AG09319 (cell line): ENCODE data around the gene ATP9A.

Source experiments
- DNase-seq: peaks from one replicate; pipeline ENCODE4 v3.0.0-alpha.2; 2010; ENCODE audit warnings: low read depth; ENCODE audit errors: extremely low read depth
- TF ChIP-seq, protein P1 (sequence below): IDR thresholded peaks from 2 replicates; pipeline ENCODE4 v1.5.1; 2011; ENCODE audit warnings: low read depth, mild to moderate bottlenecking, inconsistent platforms, low read length, moderate library complexity

The ATP9A gene

DNA sequence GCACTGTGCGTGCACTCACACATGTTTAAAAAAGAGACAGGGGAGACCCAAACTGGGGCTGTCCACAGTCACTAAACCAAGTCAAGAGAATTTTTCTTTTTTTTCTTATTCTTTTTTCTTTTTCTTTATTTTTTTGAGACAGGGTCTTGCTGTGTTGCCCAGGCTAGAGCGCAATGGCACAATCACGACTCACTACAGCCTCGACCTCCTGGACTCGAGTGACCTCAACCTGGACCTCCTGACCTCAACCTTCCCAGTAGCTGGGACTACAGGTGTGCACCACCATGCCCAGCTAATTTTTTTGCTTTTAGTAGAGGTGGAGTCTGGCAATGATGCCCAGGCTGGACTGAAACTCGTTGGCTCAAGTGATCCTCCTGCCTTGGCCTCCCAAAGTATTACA, 136.2 kb downstream of the ATP9A start:
- DNase-seq: no peak

DNA sequence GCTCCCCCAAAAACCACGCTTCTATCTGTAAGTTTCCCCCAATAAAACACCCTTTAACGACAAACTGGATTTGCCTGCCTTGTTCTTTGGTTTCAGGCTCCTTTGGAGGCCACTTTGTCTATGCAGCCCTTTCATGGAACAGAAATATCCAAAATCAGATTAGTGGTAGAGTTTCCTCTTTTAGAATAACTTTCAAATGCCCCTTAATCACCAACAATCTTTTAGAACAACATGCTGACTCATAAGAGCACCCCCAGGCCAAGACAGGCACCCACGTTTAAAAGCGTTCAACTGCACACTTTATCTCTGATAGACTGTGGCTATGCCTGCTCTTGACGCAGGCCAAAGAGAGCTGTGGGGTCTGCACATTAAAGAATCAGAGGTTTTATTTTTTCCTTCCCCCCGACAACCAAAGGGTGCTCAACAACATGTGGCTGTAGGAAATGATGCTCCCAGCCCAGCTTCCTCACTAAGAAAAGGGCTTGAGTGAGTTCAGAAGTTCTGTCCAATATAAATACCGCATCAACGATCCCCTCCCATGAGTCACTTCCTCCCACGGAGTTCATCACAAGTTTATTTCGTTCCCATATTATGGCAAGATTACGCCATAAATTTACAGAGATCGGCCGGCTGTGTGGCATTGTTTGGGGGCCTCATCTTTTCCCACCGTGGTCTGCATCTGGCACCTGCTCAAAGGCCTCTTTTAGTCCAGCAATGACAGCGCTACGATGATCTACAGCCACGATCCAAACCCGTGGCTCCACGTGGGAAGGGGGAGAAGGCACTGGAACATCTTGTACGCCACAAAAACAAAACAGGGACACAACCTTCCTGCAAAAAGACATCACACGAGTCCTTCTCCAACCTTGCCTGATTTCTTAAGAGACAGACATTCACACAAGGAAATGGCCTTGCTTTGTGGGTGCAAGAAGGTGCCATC, 136.9 kb downstream of the ATP9A start:
- TF ChIP-seq, protein P1, sequence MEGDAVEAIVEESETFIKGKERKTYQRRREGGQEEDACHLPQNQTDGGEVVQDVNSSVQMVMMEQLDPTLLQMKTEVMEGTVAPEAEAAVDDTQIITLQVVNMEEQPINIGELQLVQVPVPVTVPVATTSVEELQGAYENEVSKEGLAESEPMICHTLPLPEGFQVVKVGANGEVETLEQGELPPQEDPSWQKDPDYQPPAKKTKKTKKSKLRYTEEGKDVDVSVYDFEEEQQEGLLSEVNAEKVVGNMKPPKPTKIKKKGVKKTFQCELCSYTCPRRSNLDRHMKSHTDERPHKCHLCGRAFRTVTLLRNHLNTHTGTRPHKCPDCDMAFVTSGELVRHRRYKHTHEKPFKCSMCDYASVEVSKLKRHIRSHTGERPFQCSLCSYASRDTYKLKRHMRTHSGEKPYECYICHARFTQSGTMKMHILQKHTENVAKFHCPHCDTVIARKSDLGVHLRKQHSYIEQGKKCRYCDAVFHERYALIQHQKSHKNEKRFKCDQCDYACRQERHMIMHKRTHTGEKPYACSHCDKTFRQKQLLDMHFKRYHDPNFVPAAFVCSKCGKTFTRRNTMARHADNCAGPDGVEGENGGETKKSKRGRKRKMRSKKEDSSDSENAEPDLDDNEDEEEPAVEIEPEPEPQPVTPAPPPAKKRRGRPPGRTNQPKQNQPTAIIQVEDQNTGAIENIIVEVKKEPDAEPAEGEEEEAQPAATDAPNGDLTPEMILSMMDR: no peak
- DNase-seq: peak; percentile 91

More for the DNA sequence above, 136.2 kb downstream of the ATP9A start:
- TF ChIP-seq, protein P1: no peak

DNA sequence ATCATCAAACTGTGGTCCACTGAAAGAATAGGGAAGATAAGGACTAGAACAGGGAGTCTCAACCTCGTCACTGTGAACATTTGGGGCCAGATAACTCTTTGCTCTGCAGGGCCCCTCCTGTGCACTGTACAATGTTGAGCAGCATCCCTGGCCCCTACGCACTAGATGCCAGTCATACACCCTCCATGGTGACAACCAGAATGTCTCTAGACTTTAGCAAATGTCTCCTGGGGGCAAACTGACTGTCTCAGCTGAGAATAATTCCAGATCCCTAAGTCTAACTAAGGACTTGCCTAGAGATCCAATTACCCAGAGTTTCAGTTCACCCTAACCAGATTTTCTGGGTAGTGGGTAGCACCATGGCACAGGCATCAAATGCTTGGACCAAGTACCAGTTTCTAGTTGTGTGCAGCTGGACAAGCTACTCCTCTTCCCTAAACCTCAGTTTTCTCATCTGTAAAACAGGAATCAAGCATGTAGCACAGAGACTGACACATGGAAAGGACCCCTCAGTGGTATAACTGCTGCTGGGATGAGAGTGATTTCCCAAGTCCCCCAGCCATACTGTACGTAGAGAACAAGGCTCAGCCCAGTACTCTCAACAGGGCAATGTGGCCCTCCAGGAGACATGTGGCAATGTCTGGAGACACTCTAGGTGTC, 138.7 kb downstream of the ATP9A start:
- TF ChIP-seq, protein P1: no peak
- no peak for DNase-seq

DNA sequence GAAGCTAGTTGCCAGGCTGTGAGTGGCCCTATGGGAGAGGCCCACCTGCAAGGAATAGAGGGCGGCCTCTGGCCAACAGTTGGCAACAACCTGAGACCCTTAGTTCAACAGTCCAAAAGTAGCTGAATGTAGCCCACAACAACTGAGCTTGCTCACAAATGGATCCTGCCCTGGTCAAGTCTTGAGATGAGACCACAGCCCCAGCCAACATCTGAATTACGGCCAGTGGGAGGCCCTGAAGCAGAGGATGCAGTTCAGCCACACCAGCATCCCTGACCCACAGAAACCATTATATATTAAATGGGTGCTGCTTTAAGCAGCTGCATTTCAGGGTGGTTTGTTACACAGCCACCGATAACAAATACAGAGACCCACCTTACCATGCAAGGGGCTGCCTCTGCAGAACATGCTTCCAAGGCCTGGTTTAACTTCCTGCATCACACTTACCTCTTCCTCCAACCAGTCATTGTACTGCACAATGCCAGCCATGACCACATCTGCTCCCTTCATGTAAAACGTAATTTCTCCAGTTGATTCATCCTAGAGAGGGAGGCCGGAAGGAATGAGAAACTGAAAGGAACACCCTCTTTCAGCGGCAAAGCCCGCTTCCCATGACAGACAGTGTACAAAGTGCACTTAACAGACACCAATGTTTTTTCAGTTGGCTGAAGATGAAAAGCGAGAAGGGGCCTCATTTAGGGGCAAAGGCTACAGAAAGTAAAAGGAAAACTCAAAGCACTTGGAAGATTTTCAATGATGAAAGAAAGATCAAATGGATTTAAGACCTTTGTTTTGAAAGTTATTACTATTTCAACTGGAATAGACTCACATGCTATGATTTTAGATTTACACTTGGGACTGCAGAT, 139.4 kb downstream of the ATP9A start:
- DNase-seq: no peak
- TF ChIP-seq, protein P1: no peak

DNA sequence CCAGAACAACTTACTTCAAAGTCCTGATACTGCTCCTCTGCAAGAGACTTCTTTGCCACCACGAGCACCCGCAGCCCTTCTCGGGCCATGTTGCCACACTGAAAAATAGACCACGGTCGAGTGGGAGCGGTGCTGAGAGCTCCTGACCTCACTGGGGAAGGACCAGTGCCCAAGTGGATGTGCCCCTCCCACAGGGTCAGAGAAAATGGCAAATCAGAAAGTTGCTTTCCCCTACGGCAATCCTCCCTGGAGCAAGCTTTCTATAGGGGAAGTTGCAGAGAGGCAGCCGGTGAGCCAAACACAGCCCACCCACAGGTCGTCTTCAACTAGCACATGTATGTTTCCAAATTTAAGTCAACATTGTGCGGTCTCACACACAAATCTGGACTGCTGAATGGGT, 140.6 kb downstream of the ATP9A start:
- TF ChIP-seq, protein P1: no peak
- no peak for DNase-seq

DNA sequence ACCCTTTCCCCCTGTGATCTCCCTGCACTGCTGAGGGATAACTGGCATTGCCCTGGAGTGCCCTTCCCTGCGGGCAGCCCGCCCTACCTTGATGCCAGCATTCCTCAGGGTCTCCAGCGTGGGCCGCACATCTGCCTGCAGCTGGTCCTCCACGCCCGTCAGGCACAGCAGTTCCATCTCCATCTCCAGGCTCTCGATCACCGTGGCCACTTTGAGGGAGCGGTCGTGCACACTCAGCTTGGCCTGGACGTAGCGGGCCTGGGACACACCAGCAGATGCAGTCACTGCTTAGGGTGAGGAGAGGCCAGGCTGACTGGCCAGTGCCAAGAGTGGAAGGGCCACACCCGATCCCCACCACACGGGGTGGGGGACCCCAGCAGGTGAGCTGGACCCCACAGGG, 143.1 kb downstream of the ATP9A start:
- no peak for DNase-seq
- TF ChIP-seq, protein P1: no peak
